Measurements from ENCODE around the gene NR0B1.

NR0B1 gene

GRCh38 chrX:30309139-30309571 lies at the start of gene NR0B1:
Gene NR0B1, minus strand, starts transcription at chrX:30309390. Its CDS starts 27 bp downstream, at chrX:30309363.
- H3K4me2 ChIP-seq: peak within 1 kb of the TSS; percentile 70 to 90 (median 84)
- H3K9me3 ChIP-seq (replicated peaks in 1 of 11): peaks cover 14 to 27% (median 21%) of the 10 kb centered on the region in 11 experiments; a peak in 20 of 22 replicates
- no peak for TF ChIP-seq Cebpa-rat (IDR thresholded peaks at IDR 0.05)
- H3K27ac ChIP-seq: no peak within 1 kb of the TSS
- no peaks in the 10 kb centered on the region for H4K20me1 ChIP-seq
- no peaks in the 10 kb centered on the region for H3K36me3 ChIP-seq
- H3K4me1 ChIP-seq: peaks cover 0 to 15% (median 8%) of the 10 kb centered on the region in 10 experiments; a peak in 9 of 20 replicates
- H3K9ac ChIP-seq: peak within 1 kb of the TSS in 2 of 11 experiments; percentile 9 to 34; a peak in 3 of 22 replicates
- peak within 1 kb of the TSS; percentile 36 to 63 (median 52) for H3K4me3 ChIP-seq
- H3K27me3 ChIP-seq: peaks cover 28 to 35% (median 31%) of the 10 kb centered on the region in 11 experiments

- H3K27ac ChIP-seq: no peak overlapping the region
- H3K4me2 ChIP-seq: no peak overlapping the region
Measured at GRCh38 chrX:30349946-30350345, 40.8 kb upstream of the NR0B1 start.

GRCh38 chrX:30343206-30343605 lies 34.0 kb upstream of the NR0B1 start:
- peaks cover 0 to 4% (median 0%) of the 10 kb centered on the region in 11 experiments; a peak in 1 of 22 replicates for H3K9me3 ChIP-seq (replicated peaks in 1 of 11)
- no peaks in the 10 kb centered on the region for H4K20me1 ChIP-seq
- H3K4me3 ChIP-seq: no peak overlapping the region
- H3K27ac ChIP-seq: no peak overlapping the region
- H3K4me2 ChIP-seq: no peak overlapping the region
- no peak for TF ChIP-seq Cebpa-rat (IDR thresholded peaks at IDR 0.05)
- H3K27me3 ChIP-seq: no peaks in the 10 kb centered on the region
- H3K36me3 ChIP-seq: no peaks in the 10 kb centered on the region
- no peaks in the 10 kb centered on the region for H3K4me1 ChIP-seq
- no peak overlapping the region for H3K9ac ChIP-seq

More at GRCh38 chrX:30349946-30350345, 40.8 kb upstream of the NR0B1 start:
- no peak overlapping the region for H3K9ac ChIP-seq
- peaks cover 11 to 23% (median 18%) of the 10 kb centered on the region in 11 experiments; a peak in 21 of 22 replicates for H3K9me3 ChIP-seq (replicated peaks in 1 of 11)
- H3K36me3 ChIP-seq: no peaks in the 10 kb centered on the region
- H3K27me3 ChIP-seq: no peaks in the 10 kb centered on the region
- no peak overlapping the region for H3K4me3 ChIP-seq
- H3K4me1 ChIP-seq: no peaks in the 10 kb centered on the region
- no peaks in the 10 kb centered on the region for H4K20me1 ChIP-seq
- TF ChIP-seq Cebpa-rat (IDR thresholded peaks at IDR 0.05): no peak

GRCh38 chrX:30340753-30341152 lies 31.6 kb upstream of the NR0B1 start:
- no peaks in the 10 kb centered on the region for H3K36me3 ChIP-seq
- no peak overlapping the region for H3K9ac ChIP-seq
- peaks cover 0 to 8% (median 0%) of the 10 kb centered on the region in 11 experiments; a peak in 1 of 22 replicates for H3K9me3 ChIP-seq (replicated peaks in 1 of 11)
- no peak overlapping the region for H3K4me2 ChIP-seq
- TF ChIP-seq Cebpa-rat (IDR thresholded peaks at IDR 0.05): no peak
- no peaks in the 10 kb centered on the region for H3K4me1 ChIP-seq
- H3K27me3 ChIP-seq: no peaks in the 10 kb centered on the region
- no peak overlapping the region for H3K27ac ChIP-seq
- no peak overlapping the region for H3K4me3 ChIP-seq
- no peaks in the 10 kb centered on the region for H4K20me1 ChIP-seq

- Histone ChIP-seq H3K4me1 (no peaks in the 10 kb centered on the region), H3K27me3 (no peaks in the 10 kb centered on the region), H3K4me3 (no peak overlapping the region), H3K9me3 (replicated peaks in 1 of 11) (no peaks in the 10 kb centered on the region), H3K27ac (no peak overlapping the region), H3K36me3 (no peaks in the 10 kb centered on the region), H4K20me1 (no peaks in the 10 kb centered on the region), H3K4me2 (no peak overlapping the region), H3K9ac (no peak overlapping the region)
- TF ChIP-seq Cebpa-rat (IDR thresholded peaks at IDR 0.05): no peak
Measured at GRCh38 chrX:30327762-30328161, 18.6 kb upstream of the NR0B1 start.

GRCh38 chrX:30317308-30317707 lies 8.1 kb upstream of the NR0B1 start:
- Histone ChIP-seq H3K36me3 (no peaks in the 10 kb centered on the region), H3K4me2 (no peak overlapping the region), H3K27ac (no peak overlapping the region), H3K9me3 (replicated peaks in 1 of 11) (no peaks in the 10 kb centered on the region), H3K4me1 (no peaks in the 10 kb centered on the region), H3K27me3 (no peaks in the 10 kb centered on the region), H3K4me3 (no peak overlapping the region), H4K20me1 (no peaks in the 10 kb centered on the region), H3K9ac (no peak overlapping the region)
- TF ChIP-seq Cebpa-rat (IDR thresholded peaks at IDR 0.05): no peak

- no peak overlapping the region for H3K9ac ChIP-seq
- H4K20me1 ChIP-seq: no peaks in the 10 kb centered on the region
- TF ChIP-seq Cebpa-rat (IDR thresholded peaks at IDR 0.05): no peak
- H3K9me3 ChIP-seq (replicated peaks in 1 of 11): peaks cover 11 to 20% (median 16%) of the 10 kb centered on the region in 11 experiments; a peak in 20 of 22 replicates
- no peak overlapping the region for H3K27ac ChIP-seq
- H3K27me3 ChIP-seq: peaks cover 16 to 22% (median 19%) of the 10 kb centered on the region in 11 experiments
- H3K36me3 ChIP-seq: no peaks in the 10 kb centered on the region
- peaks cover 0 to 10% (median 5%) of the 10 kb centered on the region in 10 experiments; a peak in 9 of 20 replicates for H3K4me1 ChIP-seq
- no peak overlapping the region for H3K4me2 ChIP-seq
- no peak overlapping the region for H3K4me3 ChIP-seq
Measured at GRCh38 chrX:30313322-30313721, 4.1 kb upstream of the NR0B1 start.

GRCh38 chrX:30312858-30313257 lies 3.7 kb upstream of the NR0B1 start:
- peaks cover 0 to 15% (median 8%) of the 10 kb centered on the region in 10 experiments; a peak in 9 of 20 replicates for H3K4me1 ChIP-seq
- no peak overlapping the region for H3K4me3 ChIP-seq
- H3K9me3 ChIP-seq (replicated peaks in 1 of 11): peaks cover 14 to 25% (median 20%) of the 10 kb centered on the region in 11 experiments; a peak in 20 of 22 replicates
- H3K9ac ChIP-seq: no peak overlapping the region
- H3K27ac ChIP-seq: no peak overlapping the region
- H3K27me3 ChIP-seq: peaks cover 20 to 27% (median 23%) of the 10 kb centered on the region in 11 experiments
- TF ChIP-seq Cebpa-rat (IDR thresholded peaks at IDR 0.05): no peak
- no peaks in the 10 kb centered on the region for H4K20me1 ChIP-seq
- H3K36me3 ChIP-seq: no peaks in the 10 kb centered on the region
- no peak overlapping the region for H3K4me2 ChIP-seq

- no peak for TF ChIP-seq Cebpa-rat (IDR thresholded peaks at IDR 0.05)
- peaks cover 14 to 27% (median 21%) of the 10 kb centered on the region in 11 experiments; a peak in 20 of 22 replicates for H3K9me3 ChIP-seq (replicated peaks in 1 of 11)
- H3K9ac ChIP-seq: no peak overlapping the region
- no peak overlapping the region for H3K4me3 ChIP-seq
- no peaks in the 10 kb centered on the region for H3K36me3 ChIP-seq
- no peak overlapping the region for H3K27ac ChIP-seq
- no peak overlapping the region for H3K4me2 ChIP-seq
- peaks cover 0 to 15% (median 8%) of the 10 kb centered on the region in 10 experiments; a peak in 9 of 20 replicates for H3K4me1 ChIP-seq
- H3K27me3 ChIP-seq: peaks cover 28 to 35% (median 31%) of the 10 kb centered on the region in 11 experiments
- no peaks in the 10 kb centered on the region for H4K20me1 ChIP-seq
Measured at GRCh38 chrX:30310429-30311206, 1.4 kb upstream of the NR0B1 start.
